Naive thymus-derived CD4-positive, alpha-beta T cell (primary cell): ENCODE measurements around the gene SH3YL1. TPM values are rescaled to one million over a fixed set of nuclear protein-coding genes. Genes with fewer than 3 reads are reported as not detected.

Source experiments
- ATAC-seq: fragments of 150-1000 bp; cut with Tn5 transposase; 2 replicates; pipeline ENCODE4 v1.10.0; 2021; ENCODE audit warnings: mild to moderate bottlenecking, moderate library complexity
- CTCF ChIA-PET: fragments of 350-600 bp; sonication (Branson Sonifier 250); formaldehyde crosslinking; loops from one replicate; lab custom pipeline; 2021; ENCODE audit warnings: antibody characterized with exemption; lab: Charles Lee
- POLR2A ChIA-PET: fragments of 350-600 bp; sonication (Branson Sonifier 250); formaldehyde crosslinking; loops from one replicate; lab custom pipeline; 2021; ENCODE audit warnings: antibody characterized with exemption, inconsistent platforms; lab: Charles Lee
- DNase-seq, 9 donors: peaks; one replicate each; pipeline versions ENCODE4 v3.0.0 to v3.0.0-alpha.2; 2020 to 2022; ENCODE audit warnings: mixed read lengths in 1 of 9
- H3K27ac ChIP-seq: one replicate; pipeline ENCODE4 v1.7.0; 2013; ENCODE audit warnings: mild to moderate bottlenecking, low read depth, low read length, moderate library complexity
- H3K27me3 ChIP-seq, 2 donors: one replicate each; pipeline ENCODE4 v1.7.0; 2013; ENCODE audit warnings: low read length in 2 of 2, mild to moderate bottlenecking in 2 of 2, moderate library complexity in 2 of 2; ENCODE audit not compliant: control insufficient read depth in 2 of 2, insufficient read depth in 2 of 2
- H3K36me3 ChIP-seq, 3 experiments: 1 replicate in 2 of 3; 2 replicates in 1 of 3; pipeline ENCODE4 v1.7.0; 2013; ENCODE audit warnings: low read length in 3 of 3, mild to moderate bottlenecking in 3 of 3, moderate library complexity in 1 of 3; ENCODE audit not compliant: insufficient read depth in 3 of 3, control insufficient read depth in 2 of 3
- H3K4me1 ChIP-seq, 2 donors: one replicate each; pipeline ENCODE4 v1.7.0; 2013; ENCODE audit warnings: low read length in 2 of 2, mild to moderate bottlenecking in 2 of 2, moderate library complexity in 1 of 2; ENCODE audit not compliant: control insufficient read depth in 2 of 2, insufficient read depth in 2 of 2
- H3K4me3 ChIP-seq: 2 replicates; pipeline ENCODE4 v1.7.0; 2013; ENCODE audit warnings: mild to moderate bottlenecking, low read length
- H3K9me3 ChIP-seq, 3 experiments: 1 replicate in 2 of 3; 2 replicates in 1 of 3; pipeline ENCODE4 v1.7.0; 2013; ENCODE audit warnings: low read length in 3 of 3; ENCODE audit not compliant: control insufficient read depth in 2 of 3
- H3K27ac Mint-ChIP-seq, 9 donors: one replicate each; pipeline ENCODE4 v1.8.0; 2020 to 2022; ENCODE audit warnings: mixed read lengths in 9 of 9, mild to moderate bottlenecking in 8 of 9, moderate library complexity in 5 of 9, inconsistent platforms in 2 of 9
- H3K27me3 Mint-ChIP-seq, 5 donors: one replicate each; pipeline ENCODE4 v1.8.0; 2021 to 2022; ENCODE audit warnings: mixed read lengths in 5 of 5, mild to moderate bottlenecking in 1 of 5
- H3K36me3 Mint-ChIP-seq, 5 donors: one replicate each; pipeline ENCODE4 v1.8.0; 2020 to 2022; ENCODE audit warnings: mixed read lengths in 5 of 5, mild to moderate bottlenecking in 3 of 5, inconsistent platforms in 1 of 5
- H3K4me1 Mint-ChIP-seq, 7 donors: one replicate each; pipeline ENCODE4 v1.8.0; 2020 to 2022; ENCODE audit warnings: mixed read lengths in 7 of 7, mild to moderate bottlenecking in 3 of 7, inconsistent platforms in 1 of 7
- H3K4me3 Mint-ChIP-seq, 10 donors: one replicate each; pipeline ENCODE4 v1.8.0; 2020 to 2022; ENCODE audit warnings: mild to moderate bottlenecking in 10 of 10, mixed read lengths in 10 of 10, moderate library complexity in 6 of 10, inconsistent platforms in 2 of 10
- H3K9me3 Mint-ChIP-seq, 11 donors: one replicate each; pipeline ENCODE4 v1.8.0; 2020 to 2022; ENCODE audit warnings: mixed read lengths in 11 of 11, mild to moderate bottlenecking in 4 of 11, inconsistent platforms in 1 of 11, moderate library complexity in 1 of 11
- intact Hi-C, 2 donors: fragments of 100-400 bp; cut with micrococcal nuclease; formaldehyde crosslinking; loops; one replicate each; pipeline ENCODE4 v1.15.1; 2023
- polyA plus RNA-seq, 2 donors: library from polyadenylated mRNA; unstranded; fragments of 300-500 nt; fragmentation: Illumina TruSeq; gene quantifications; one replicate each; pipeline ENCODE4 v1.2.3, GENCODE V29; 2021
- total RNA-seq, 6 experiments: library from RNA in 5 of 6; stranded (reverse) in 5 of 6; gene quantifications; 1 replicate in 5 of 6; 2 replicates in 1 of 6; pipeline ENCODE4 v1.2.3 and lab custom pipeline; 2021 to 2026

The SH3YL1 gene
- total and polyA plus RNA-seq, 7 experiments from 2014 or later, result 16.5 to 94.1 (median 52.2) TPM

DNA sequence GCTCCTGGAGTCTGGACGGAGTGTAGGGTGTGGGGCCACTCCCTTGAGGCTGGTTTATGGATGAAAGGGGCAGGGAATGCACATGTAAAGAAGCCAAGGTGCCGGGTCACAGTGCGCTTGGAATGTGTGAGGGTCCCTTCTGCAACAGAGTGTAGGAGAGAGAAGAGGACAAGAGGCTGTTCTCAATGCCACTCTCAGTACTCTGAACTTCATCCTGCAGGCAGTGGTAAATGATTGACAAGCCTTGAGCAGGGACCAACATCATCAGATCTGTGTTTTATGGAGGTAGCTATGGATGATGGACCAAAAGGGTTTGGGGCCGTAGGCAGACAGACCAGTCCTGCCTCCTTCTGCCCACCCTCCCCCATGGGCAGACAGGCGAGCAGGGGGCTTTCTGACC lies 31.3 kb upstream of the SH3YL1 start:
- H3K4me3 Mint-ChIP-seq, result no peak overlapping the region
- no peak overlapping the region for H3K27ac ChIP-seq

DNA sequence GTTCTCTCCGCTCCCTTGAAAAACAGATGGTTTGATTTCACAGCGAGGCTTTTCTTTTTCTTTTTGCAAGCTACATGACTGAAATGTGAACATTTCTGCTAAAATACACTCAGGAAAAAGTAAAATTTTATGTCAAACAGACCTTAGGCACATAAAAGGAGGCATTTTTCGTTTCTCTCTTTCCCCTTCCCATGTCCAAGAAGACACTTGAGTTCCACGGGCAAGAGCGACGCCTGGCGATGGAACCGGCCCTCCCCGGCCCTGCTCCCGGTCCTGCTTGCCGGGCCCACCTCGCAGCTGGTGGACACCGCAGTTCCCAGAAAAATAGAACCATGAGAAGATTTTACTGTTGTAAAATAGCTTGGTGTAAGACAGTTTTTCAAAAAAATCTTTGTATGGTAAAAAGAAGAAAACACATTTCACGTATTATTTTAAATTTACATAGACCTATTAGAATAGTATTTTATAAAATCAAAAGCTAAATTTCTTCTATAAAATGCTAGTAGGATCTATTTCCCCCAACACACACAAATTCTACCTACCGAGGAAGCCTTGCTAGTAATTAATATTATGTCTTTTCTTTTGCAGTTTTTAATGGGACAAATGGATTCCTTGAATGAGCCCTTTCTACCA lies 26.4 kb upstream of the SH3YL1 start:
- ATAC-seq, result peak; percentile 60
- H3K27me3 Mint-ChIP-seq, result peaks cover 24 to 53% (median 41%) of the 10 kb centered on the region in 5 donors
- Histone ChIP-seq H3K4me1 (peaks cover 10 to 12% of the 10 kb centered on the region in 2 donors), H3K36me3 (no peaks in the 10 kb centered on the region), H3K27me3 (peaks cover 2 to 8% of the 10 kb centered on the region in 2 donors), H3K4me3 (peak overlapping the region; percentile 55), H3K9me3 (no peaks in the 10 kb centered on the region), H3K27ac (no peak overlapping the region)
- ChIA-PET POLR2A (interaction anchor here (1.0 to 1.1 kb wide), 2 partner anchors 10 to 13 kb away, joined by 3 read pairs; no protein-coding TSS in a partner anchor), CTCF (interaction anchor here (0.6 to 2.2 kb wide), 13 partner anchors 10 to 275 kb away, joined by 3 to 7 read pairs (median 4); no protein-coding TSS in a partner anchor)
- H3K27ac Mint-ChIP-seq, result no peak overlapping the region
- H3K36me3 Mint-ChIP-seq, result no peaks in the 10 kb centered on the region
- H3K4me1 Mint-ChIP-seq, result peaks cover 0 to 16% (median 8%) of the 10 kb centered on the region in 7 donors
- peak; percentile 20 to 57 (median 45) for DNase-seq
- no peaks in the 10 kb centered on the region for H3K9me3 Mint-ChIP-seq
- peak overlapping the region; percentile 76 to 90 (median 84) for H3K4me3 Mint-ChIP-seq
- intact Hi-C loops, result loop anchor here (1.0 to 5.0 kb wide), 3 partner anchors 44 to 347 kb away; no protein-coding TSS in a partner anchor

More for the DNA sequence above, 31.3 kb upstream of the SH3YL1 start:
- ATAC-seq, result no peak
- no peaks in the 10 kb centered on the region for H3K9me3 ChIP-seq
- Mint-ChIP-seq H3K27me3 (peaks cover 25 to 43% (median 40%) of the 10 kb centered on the region in 5 donors), H3K27ac (no peak overlapping the region), H3K4me1 (peaks cover 0 to 2% (median 1%) of the 10 kb centered on the region in 7 donors), H3K9me3 (peaks cover 0 to 5% (median 3%) of the 10 kb centered on the region in 11 donors), H3K36me3 (no peaks in the 10 kb centered on the region)
- intact Hi-C loops, result no loop called here
- H3K4me3 ChIP-seq, result no peak overlapping the region
- H3K36me3 ChIP-seq, result no peaks in the 10 kb centered on the region
- ChIA-PET POLR2A (no interaction called here), CTCF (no interaction called here)
- H3K27me3 ChIP-seq, result peaks cover 0 to 1% of the 10 kb centered on the region in 2 donors
- no peak for DNase-seq
- no peaks in the 10 kb centered on the region for H3K4me1 ChIP-seq

DNA sequence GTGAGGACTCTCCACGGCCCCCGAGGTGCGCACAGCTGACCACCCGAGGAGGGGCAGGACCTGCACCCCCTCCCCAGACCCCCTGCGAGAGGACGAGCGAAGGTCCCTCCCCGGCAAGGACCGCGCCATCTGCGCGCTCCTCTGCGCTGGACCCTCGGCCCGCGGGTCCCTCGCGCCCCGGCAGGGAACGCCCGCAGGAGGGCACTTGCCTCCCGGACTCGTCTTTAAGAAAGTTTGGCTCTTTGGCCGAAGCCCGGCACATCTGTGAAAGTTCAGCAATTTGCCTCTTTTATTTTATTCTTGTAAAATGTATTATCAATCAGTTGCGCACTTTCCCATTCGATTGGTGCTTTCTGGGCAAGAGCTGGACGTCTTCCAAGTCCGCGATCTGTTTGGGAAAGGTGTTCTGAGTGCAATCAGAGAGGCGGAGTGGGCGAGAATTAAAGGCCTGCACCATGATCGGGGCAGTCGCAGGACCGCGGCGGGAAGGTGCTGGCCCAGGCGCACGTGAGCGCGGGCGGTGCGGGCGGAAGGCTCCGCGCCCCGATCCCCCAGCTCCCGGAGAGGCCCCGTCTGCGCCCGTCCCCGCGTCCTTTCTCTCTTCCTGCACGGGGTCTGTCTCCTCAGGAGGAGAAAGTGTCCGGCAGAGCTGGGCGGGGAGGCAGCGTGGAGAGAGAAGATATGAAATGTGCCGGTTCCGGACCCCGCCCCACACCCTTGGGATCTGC lies 25.7 kb upstream of the SH3YL1 start:
- no peaks in the 10 kb centered on the region for H3K36me3 Mint-ChIP-seq
- DNase-seq, result peak in 5 of 9 donors; percentile 9 to 28 (median 21)
- H3K27me3 Mint-ChIP-seq, result peaks cover 23 to 53% (median 35%) of the 10 kb centered on the region in 5 donors
- peak; percentile 31 for ATAC-seq
- peak overlapping the region; percentile 76 to 90 (median 84) for H3K4me3 Mint-ChIP-seq
- ChIA-PET CTCF (interaction anchor here (0.6 to 2.2 kb wide), 10 partner anchors 9 to 274 kb away, joined by 3 to 7 read pairs (median 4); no protein-coding TSS in a partner anchor), POLR2A (interaction anchor here (0.5 to 1.1 kb wide), 3 partner anchors 9 to 29 kb away, joined by 3 read pairs; no protein-coding TSS in a partner anchor)
- peaks cover 0 to 16% (median 8%) of the 10 kb centered on the region in 7 donors for H3K4me1 Mint-ChIP-seq
- H3K27me3 ChIP-seq, result peaks cover 2 to 8% of the 10 kb centered on the region in 2 donors
- no peak overlapping the region for H3K27ac ChIP-seq
- H3K4me1 ChIP-seq, result peaks cover 10 to 12% of the 10 kb centered on the region in 2 donors
- no peak overlapping the region for H3K27ac Mint-ChIP-seq
- no peaks in the 10 kb centered on the region for H3K9me3 ChIP-seq
- intact Hi-C loops, result loop anchor here (1.0 to 5.0 kb wide), 3 partner anchors 43 to 348 kb away; no protein-coding TSS in a partner anchor
- H3K9me3 Mint-ChIP-seq, result no peaks in the 10 kb centered on the region
- H3K4me3 ChIP-seq, result peak overlapping the region; percentile 55
- H3K36me3 ChIP-seq, result no peaks in the 10 kb centered on the region

DNA sequence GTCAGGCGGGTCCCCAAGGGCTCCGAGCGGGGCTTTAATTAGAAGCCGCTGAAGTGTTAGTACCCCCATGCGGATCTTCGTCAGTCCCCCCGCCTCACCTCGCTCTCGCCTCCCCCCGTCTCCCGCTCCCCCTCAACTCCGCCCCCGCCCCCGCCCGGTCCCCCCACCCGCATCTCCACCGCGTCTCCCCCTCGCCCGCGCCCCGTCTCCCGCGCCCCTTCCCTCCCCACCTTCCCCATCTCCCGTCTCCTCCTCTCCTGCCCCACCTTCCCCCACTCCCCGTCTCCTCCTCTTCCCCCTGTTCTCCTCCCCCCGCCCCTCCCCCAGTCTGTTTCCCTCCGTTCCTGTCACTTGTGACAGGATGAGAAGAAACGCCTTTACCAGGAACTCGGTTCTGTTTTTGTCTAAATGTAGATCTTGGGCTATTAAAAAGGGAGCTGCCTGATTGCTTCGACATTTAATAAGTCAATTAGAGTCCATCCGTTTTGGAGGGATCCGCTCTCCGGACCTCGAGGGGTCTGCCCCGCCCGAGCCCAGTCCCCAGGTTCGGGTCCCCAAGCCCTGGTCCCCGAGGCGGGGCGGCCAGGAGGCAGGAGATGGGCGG lies 25.0 kb upstream of the SH3YL1 start:
- ATAC-seq (no peak), DNase-seq (no peak)
- H3K9me3 Mint-ChIP-seq, result no peaks in the 10 kb centered on the region
- H3K4me1 Mint-ChIP-seq, result peaks cover 0 to 16% (median 8%) of the 10 kb centered on the region in 7 donors
- peaks cover 2 to 8% of the 10 kb centered on the region in 2 donors for H3K27me3 ChIP-seq
- H3K36me3 ChIP-seq, result no peaks in the 10 kb centered on the region
- CTCF ChIA-PET, result interaction anchor here (1.0 to 2.2 kb wide), 2 partner anchors 13 to 269 kb away, joined by 4 to 5 read pairs; no protein-coding TSS in a partner anchor
- H3K27me3 Mint-ChIP-seq, result peaks cover 23 to 53% (median 34%) of the 10 kb centered on the region in 5 donors
- no peak overlapping the region for H3K27ac ChIP-seq
- POLR2A ChIA-PET, result interaction anchor here (0.5 to 1.0 kb wide), 2 partner anchors 9 to 29 kb away, joined by 3 read pairs; no protein-coding TSS in a partner anchor
- H3K9me3 ChIP-seq, result no peaks in the 10 kb centered on the region
- peak overlapping the region in 7 of 10 donors; percentile 44 to 90 (median 66) for H3K4me3 Mint-ChIP-seq
- H3K27ac Mint-ChIP-seq, result peak overlapping the region in 1 of 9 donors; percentile 62
- peaks cover 10 to 12% of the 10 kb centered on the region in 2 donors for H3K4me1 ChIP-seq
- H3K4me3 ChIP-seq, result peak overlapping the region; percentile 55
- intact Hi-C loops, result no loop called here
- H3K36me3 Mint-ChIP-seq, result no peaks in the 10 kb centered on the region

DNA sequence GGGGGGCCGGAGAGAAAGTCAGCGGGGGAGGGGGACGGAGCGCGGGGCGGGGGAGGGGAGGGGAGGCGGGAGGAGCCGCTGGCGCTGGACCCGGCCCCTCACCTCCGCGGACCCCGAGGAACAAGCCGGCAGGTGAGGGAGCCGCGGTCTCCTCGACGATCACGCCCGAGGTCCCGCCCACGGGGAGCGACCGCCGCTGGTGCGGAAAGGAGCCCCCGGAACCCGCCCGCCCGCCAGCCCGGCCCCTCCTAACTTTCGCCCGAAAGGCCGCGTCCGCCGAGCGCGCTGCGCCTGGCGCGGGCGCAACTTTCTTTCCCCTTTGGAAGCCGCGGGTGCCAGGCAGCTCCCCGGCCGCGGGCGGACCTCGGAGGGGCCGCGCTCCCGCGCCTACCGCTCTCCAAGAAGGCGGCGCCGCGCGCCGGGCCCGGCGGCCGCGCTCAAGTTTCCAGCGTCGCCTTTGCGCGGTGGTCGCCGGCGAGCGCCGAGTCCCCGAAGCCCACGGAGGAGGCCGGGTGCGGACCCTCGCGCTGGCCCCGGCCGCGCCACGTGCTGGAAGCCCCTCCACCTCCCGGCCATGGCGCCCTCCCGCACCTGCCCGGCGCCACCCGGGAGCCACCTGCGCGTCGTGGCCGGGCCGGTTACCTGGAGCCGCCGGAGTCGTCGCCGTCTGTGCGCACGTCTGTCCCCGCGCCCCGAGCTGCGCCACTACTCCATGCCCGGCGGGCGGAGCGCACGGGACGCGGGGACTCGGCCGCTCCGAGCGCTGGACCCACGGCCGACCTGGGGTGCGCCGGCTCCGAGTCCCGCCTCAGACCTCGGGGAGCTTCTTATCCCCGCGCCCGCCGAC lies 24.3 kb upstream of the SH3YL1 start, which contains the start of gene ALKAL2:
TSS of gene ALKAL2 (minus strand) at position 181 of the 847 bp plus-strand sequence. CDS start 256 bp downstream, outside the sequence.
- DNase-seq, result peak in 1 of 9 donors; percentile 10
- no peak within 1 kb of the TSS for H3K27ac Mint-ChIP-seq
- no peak within 1 kb of the TSS for H3K4me3 ChIP-seq

More for the DNA sequence above, 24.3 kb upstream of the SH3YL1 start, which contains the start of gene ALKAL2:
- Histone ChIP-seq H3K9me3 (no peaks in the 10 kb centered on the region), H3K27ac (no peak within 1 kb of the TSS), H3K36me3 (no peaks in the 10 kb centered on the region), H3K4me1 (peaks cover 10 to 12% of the 10 kb centered on the region in 2 donors), H3K27me3 (peaks cover 2 to 8% of the 10 kb centered on the region in 2 donors)
- peaks cover 0 to 16% (median 8%) of the 10 kb centered on the region in 7 donors for H3K4me1 Mint-ChIP-seq
- intact Hi-C loops, result no loop called here
- peaks cover 0 to 5% (median 0%) of the 10 kb centered on the region in 5 donors for H3K36me3 Mint-ChIP-seq
- no peak for ATAC-seq
- no peaks in the 10 kb centered on the region for H3K9me3 Mint-ChIP-seq
- ChIA-PET POLR2A (no interaction called here), CTCF (interaction anchor here (2.2 kb wide), 1 partner anchor 269 kb away, joined by 5 read pairs; no protein-coding TSS in a partner anchor)
- peaks cover 23 to 51% (median 34%) of the 10 kb centered on the region in 5 donors for H3K27me3 Mint-ChIP-seq
- peak within 1 kb of the TSS in 8 of 10 donors; percentile 44 to 90 (median 62) for H3K4me3 Mint-ChIP-seq
